ENCODE results near the gene NEURL4.
A peak's percentile ranks its signal among the peaks of the same experiment; 100 is the strongest.

Gene NEURL4

GRCh38 chr17:7280519-7281073 is 48.5 kb downstream of the NEURL4 start:
- DNase-seq (ENCODE audit: low spot score) (no peak), ATAC-seq (ENCODE audit: low read depth) (peak; percentile 75)
- H3K9me3 ChIP-seq (ENCODE audit: severe bottlenecking): no peaks in the 10 kb centered on the region
- peak; percentile 94 for TF ChIP-seq CTCF (IDR thresholded peaks at IDR 0.05; ENCODE audit: poor library complexity, severe bottlenecking)
- H3K27me3 ChIP-seq (ENCODE audit: insufficient read depth, poor library complexity, severe bottlenecking): no peaks in the 10 kb centered on the region
- peak overlapping the region; percentile 41 for H3K27ac ChIP-seq (ENCODE audit: poor library complexity, severe bottlenecking)
- peak overlapping the region; percentile 43 for H3K4me3 ChIP-seq (ENCODE audit: severe bottlenecking)
- peaks cover 7% of the 10 kb centered on the region for H3K4me1 ChIP-seq (ENCODE audit: insufficient read depth, poor library complexity, severe bottlenecking)
- H3K36me3 ChIP-seq (ENCODE audit: low read depth): no peaks in the 10 kb centered on the region

DNA sequence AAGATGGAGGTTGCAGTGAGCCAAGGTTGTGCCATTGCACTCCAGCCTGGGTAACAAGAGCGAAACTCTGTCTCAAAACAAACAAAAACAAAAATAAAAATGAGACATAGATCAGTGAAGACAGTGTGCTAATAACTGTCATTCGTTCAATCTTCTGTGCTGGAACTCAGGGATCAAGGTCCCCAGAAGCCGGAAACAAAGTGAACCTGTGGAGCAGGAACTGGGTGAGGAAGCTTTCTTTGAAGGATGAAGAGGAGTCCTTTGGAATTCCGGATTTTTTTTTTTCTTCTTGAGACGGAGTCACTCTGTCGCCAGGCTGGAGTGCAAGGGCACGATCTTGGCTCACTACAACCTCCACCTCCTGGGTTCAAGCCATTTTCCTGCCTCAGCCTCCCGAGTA is 49.7 kb downstream of the NEURL4 start:
- Histone ChIP-seq H3K36me3 (ENCODE audit: low read depth) (no peaks in the 10 kb centered on the region), H3K9me3 (ENCODE audit: severe bottlenecking) (no peaks in the 10 kb centered on the region), H3K27ac (ENCODE audit: poor library complexity, severe bottlenecking) (peak overlapping the region; percentile 41), H3K4me3 (ENCODE audit: severe bottlenecking) (no peak overlapping the region), H3K27me3 (ENCODE audit: insufficient read depth, poor library complexity, severe bottlenecking) (no peaks in the 10 kb centered on the region), H3K4me1 (ENCODE audit: insufficient read depth, poor library complexity, severe bottlenecking) (peaks cover 7% of the 10 kb centered on the region)
- ATAC-seq (ENCODE audit: low read depth) (no peak), DNase-seq (ENCODE audit: low spot score) (no peak)
- no peak for TF ChIP-seq CTCF (IDR thresholded peaks at IDR 0.05; ENCODE audit: poor library complexity, severe bottlenecking)

GRCh38 chr17:7266784-7267183 is 62.4 kb downstream of the NEURL4 start:
- no peak for TF ChIP-seq CTCF (IDR thresholded peaks at IDR 0.05; ENCODE audit: poor library complexity, severe bottlenecking)
- H3K27me3 ChIP-seq (ENCODE audit: insufficient read depth, poor library complexity, severe bottlenecking): no peaks in the 10 kb centered on the region
- no peaks in the 10 kb centered on the region for H3K9me3 ChIP-seq (ENCODE audit: severe bottlenecking)
- ATAC-seq (ENCODE audit: low read depth): no peak
- H3K4me1 ChIP-seq (ENCODE audit: insufficient read depth, poor library complexity, severe bottlenecking): peaks cover 8% of the 10 kb centered on the region
- no peak overlapping the region for H3K4me3 ChIP-seq (ENCODE audit: severe bottlenecking)
- no peak for DNase-seq (ENCODE audit: low spot score)
- no peaks in the 10 kb centered on the region for H3K36me3 ChIP-seq (ENCODE audit: low read depth)
- H3K27ac ChIP-seq (ENCODE audit: poor library complexity, severe bottlenecking): no peak overlapping the region

All from RWPE2 (cell line).